ENCODE measurements around the gene PPP1R37. TPM values are rescaled to one million over a fixed set of nuclear protein-coding genes. Genes with fewer than 3 reads are reported as not detected.

PPP1R37 gene
- total and polyA plus RNA-seq, 2 of the 8 experiments (the other 6 are each of a cell fraction or from before 2014, with no cell fraction given), result 14.6 to 25.7 TPM

DNA sequence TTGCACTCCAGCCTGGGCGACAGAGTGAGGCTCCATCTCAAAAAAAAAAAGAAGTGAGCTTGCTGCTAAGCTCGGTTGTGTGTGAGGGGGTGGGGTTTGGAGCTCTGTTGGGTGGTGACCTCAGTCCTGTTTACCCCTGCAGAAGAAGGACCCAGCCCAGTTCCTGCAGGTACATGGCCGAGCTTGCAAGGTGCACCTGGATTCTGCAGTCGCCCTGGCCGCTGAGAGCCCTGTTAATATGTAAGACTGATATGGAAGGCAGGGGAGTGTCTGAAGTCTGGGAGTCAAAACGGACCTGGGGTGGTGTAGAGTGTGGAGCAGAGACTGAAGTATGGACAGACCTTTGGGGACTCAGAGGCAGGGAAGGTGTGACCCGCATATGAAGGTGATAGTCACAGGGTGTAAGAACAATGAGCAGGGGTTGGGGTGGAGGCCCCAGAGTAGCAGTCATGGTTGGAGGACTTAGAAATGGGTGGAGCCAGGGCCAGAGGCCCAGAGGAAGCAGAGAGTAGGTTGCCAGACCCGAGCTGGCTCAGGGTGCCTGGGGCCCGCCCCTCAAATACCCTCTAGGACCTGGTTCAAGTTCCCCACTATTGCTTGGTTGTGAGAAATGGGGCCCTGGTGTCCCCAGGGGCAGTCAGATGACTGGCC, 40.9 kb upstream of the PPP1R37 start (continued):
- TF ChIP-seq CHD7 (IDR thresholded peaks at IDR 0.05; ENCODE audit: insufficient replicate concordance, low read length) (no peak), TBP (IDR thresholded peaks at IDR 0.05; ENCODE audit: low read depth, low read length) (no peak), FOSL1 (IDR thresholded peaks at IDR 0.05; ENCODE audit: insufficient read depth, low read depth, low read length) (no peak), TAF7 (optimal IDR thresholded peaks at IDR 0.05; ENCODE audit: borderline replicate concordance, low read depth, low read length) (no peak), TEAD4 (IDR thresholded peaks at IDR 0.05; ENCODE audit: low read depth, low read length) (no peak), SUZ12 (IDR thresholded peaks at IDR 0.05; ENCODE audit: low read length) (no peak), GABPA (IDR thresholded peaks at IDR 0.05; ENCODE audit: borderline replicate concordance, insufficient read depth, low read length) (no peak), CHD1 (IDR thresholded peaks at IDR 0.05; ENCODE audit: low read depth, low read length) (no peak)
